Panc1 (cell line): ENCODE measurements around the gene DSCAML1.

Experiments
- CTCF ChIP-seq: fragments of 450-650 bp; IDR thresholded peaks from 2 replicates; pipeline ENCODE4 v1.5.1; 2017; ENCODE audit warnings: mild to moderate bottlenecking
- TCF7L2 ChIP-seq: IDR thresholded peaks from 2 replicates; pipeline ENCODE4 v1.6.1; 2011; ENCODE audit warnings: mild to moderate bottlenecking, low read depth, low read length, inconsistent platforms

GRCh38 chr11:117482881-117483280 lies 314.1 kb downstream of the DSCAML1 start:
- TF ChIP-seq CTCF, result no peak
- no peak for TF ChIP-seq TCF7L2
